Cardiac muscle cell (in vitro differentiated cells and primary cell): ENCODE measurements around the gene PTTG1IP. TPM values are rescaled to one million over a fixed set of nuclear protein-coding genes. Genes with fewer than 3 reads are reported as not detected.

ENCODE experiments used
- DNase-seq, 2 donors: peaks; one replicate each; pipeline versions ENCODE4 v3.0.0 to v3.0.0-alpha.2; 2010 to 2017; ENCODE audit warnings: low read depth in 1 of 2, low spot score in 1 of 2
- H3K27ac ChIP-seq: fragments of 200-600 bp; sonication (generic); 2 replicates; pipeline ENCODE4 v1.5.1; 2016
- H3K27me3 ChIP-seq: fragments of 200-600 bp; sonication (generic); 2 replicates; pipeline ENCODE4 v1.6.0; 2016; ENCODE audit warnings: control low read depth
- H3K36me3 ChIP-seq: fragments of 200-600 bp; sonication (generic); 2 replicates; pipeline ENCODE4 v1.5.1; 2016; ENCODE audit warnings: control low read depth
- H3K4me1 ChIP-seq: fragments of 200-600 bp; sonication (generic); 2 replicates; pipeline ENCODE4 v1.8.1; 2017; ENCODE audit warnings: low read depth, mild to moderate bottlenecking, mixed run types
- H3K4me3 ChIP-seq: fragments of 200-600 bp; sonication (generic); 2 replicates; pipeline ENCODE4 v1.5.1; 2016; ENCODE audit warnings: mild to moderate bottlenecking
- H3K9me3 ChIP-seq: fragments of 200-600 bp; sonication (generic); 2 replicates; pipeline ENCODE4 v1.5.1; 2017; ENCODE audit warnings: low read depth, mild to moderate bottlenecking, control low read depth
- polyA plus RNA-seq: library from polyadenylated mRNA; unstranded; fragments of >200 nt; fragmentation: Nextera tagmentation; extraction: Ambion mirVana; gene quantifications from 2 replicates; pipeline ENCODE4 v1.2.1, GENCODE V29; 2016
- total RNA-seq: library from RNA; depleted of rRNA; stranded (reverse); fragments of >200 nt; gene quantifications from 2 replicates; pipeline ENCODE4 v1.2.3, GENCODE V29; 2016
- TF ChIP-seq, protein P1 (sequence below): IDR thresholded peaks from 2 replicates; pipeline ENCODE4 v1.5.1; 2012; ENCODE audit warnings: low read depth, mild to moderate bottlenecking, low read length

PTTG1IP gene
- total and polyA plus RNA-seq, 2 experiments from 2014 or later: 204 to 253 TPM

- Histone ChIP-seq H3K4me3 (no peak overlapping the region), H3K27me3 (no peaks in the 10 kb centered on the region), H3K27ac (no peak overlapping the region), H3K36me3 (peaks cover 46% of the 10 kb centered on the region), H3K9me3 (no peaks in the 10 kb centered on the region), H3K4me1 (no peaks in the 10 kb centered on the region)
- no peak for DNase-seq
- TF ChIP-seq, protein P1, sequence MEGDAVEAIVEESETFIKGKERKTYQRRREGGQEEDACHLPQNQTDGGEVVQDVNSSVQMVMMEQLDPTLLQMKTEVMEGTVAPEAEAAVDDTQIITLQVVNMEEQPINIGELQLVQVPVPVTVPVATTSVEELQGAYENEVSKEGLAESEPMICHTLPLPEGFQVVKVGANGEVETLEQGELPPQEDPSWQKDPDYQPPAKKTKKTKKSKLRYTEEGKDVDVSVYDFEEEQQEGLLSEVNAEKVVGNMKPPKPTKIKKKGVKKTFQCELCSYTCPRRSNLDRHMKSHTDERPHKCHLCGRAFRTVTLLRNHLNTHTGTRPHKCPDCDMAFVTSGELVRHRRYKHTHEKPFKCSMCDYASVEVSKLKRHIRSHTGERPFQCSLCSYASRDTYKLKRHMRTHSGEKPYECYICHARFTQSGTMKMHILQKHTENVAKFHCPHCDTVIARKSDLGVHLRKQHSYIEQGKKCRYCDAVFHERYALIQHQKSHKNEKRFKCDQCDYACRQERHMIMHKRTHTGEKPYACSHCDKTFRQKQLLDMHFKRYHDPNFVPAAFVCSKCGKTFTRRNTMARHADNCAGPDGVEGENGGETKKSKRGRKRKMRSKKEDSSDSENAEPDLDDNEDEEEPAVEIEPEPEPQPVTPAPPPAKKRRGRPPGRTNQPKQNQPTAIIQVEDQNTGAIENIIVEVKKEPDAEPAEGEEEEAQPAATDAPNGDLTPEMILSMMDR: no peak
These were observed 14.7 kb downstream of the PTTG1IP start for GRCh38 chr21:44858791-44859190.

DNA sequence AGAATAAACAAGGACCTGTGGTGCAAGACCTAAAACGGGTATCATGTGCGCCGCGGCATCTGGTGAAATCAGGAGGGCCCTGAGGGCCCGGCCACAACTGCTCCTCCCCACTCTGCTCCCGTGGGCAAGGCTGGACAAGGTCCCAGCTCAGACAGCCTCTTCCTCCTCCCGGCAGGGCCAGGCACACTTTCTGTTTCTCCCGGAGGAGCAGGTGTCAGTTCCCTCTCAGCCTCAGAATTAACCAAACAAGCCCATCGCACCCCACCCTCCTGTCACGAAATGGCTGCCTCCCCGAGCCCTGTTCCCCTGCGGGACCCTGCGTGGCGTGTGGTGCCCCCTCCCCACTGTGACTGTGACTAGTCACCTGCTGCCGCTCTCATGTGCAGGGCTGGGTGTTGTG is 15.2 kb downstream of the PTTG1IP start:
- H3K4me1 ChIP-seq: no peaks in the 10 kb centered on the region
- DNase-seq: no peak
- no peak overlapping the region for H3K4me3 ChIP-seq
- no peak overlapping the region for H3K27ac ChIP-seq
- TF ChIP-seq, protein P1: no peak
- H3K27me3 ChIP-seq: no peaks in the 10 kb centered on the region
- peaks cover 46% of the 10 kb centered on the region for H3K36me3 ChIP-seq
- H3K9me3 ChIP-seq: no peaks in the 10 kb centered on the region

DNA sequence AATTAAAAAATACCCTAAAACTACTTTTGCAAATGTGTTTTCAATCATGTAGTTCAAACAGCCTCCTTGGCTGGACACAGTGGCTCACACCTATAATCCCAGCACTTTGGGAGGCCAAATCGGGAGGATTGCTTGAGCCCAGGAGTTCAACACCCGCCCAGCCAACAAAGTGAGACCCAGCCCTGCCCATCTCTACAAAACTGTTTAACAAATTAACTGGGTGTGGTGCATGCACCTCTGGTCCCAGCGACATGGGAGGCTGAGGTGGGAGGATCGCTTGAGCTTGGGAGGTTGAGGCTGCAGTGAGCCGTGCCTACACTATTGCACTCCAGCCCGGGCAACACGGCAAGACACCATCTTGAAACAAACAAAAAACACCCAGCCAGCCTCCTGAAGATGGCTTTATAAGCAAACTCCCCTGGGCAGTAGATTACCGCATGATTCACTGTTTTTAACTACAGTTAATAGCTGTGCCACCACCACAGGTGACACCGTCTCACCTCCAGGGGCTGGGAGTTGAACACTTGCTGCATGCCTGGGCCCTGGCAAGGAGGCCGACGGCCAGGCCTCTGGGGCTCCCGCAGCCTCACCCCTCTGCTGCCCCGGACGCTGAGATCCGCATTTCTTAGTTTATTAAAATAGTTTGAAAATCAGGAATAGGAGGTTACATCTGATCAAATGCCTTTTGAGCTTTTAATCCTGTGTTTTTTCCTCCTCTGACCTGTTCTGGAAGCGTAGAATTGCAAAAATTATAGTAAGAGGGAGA is 16.2 kb downstream of the PTTG1IP start:
- H3K9me3 ChIP-seq: no peaks in the 10 kb centered on the region
- peaks cover 44% of the 10 kb centered on the region for H3K36me3 ChIP-seq
- no peak overlapping the region for H3K27ac ChIP-seq
- TF ChIP-seq, protein P1: no peak
- no peaks in the 10 kb centered on the region for H3K27me3 ChIP-seq
- no peaks in the 10 kb centered on the region for H3K4me1 ChIP-seq
- no peak overlapping the region for H3K4me3 ChIP-seq
- no peak for DNase-seq

GRCh38 chr21:44856131-44856530 is 17.4 kb downstream of the PTTG1IP start:
- peaks cover 49% of the 10 kb centered on the region for H3K36me3 ChIP-seq
- no peaks in the 10 kb centered on the region for H3K27me3 ChIP-seq
- no peak overlapping the region for H3K4me3 ChIP-seq
- no peak overlapping the region for H3K27ac ChIP-seq
- no peaks in the 10 kb centered on the region for H3K4me1 ChIP-seq
- TF ChIP-seq, protein P1: no peak
- no peaks in the 10 kb centered on the region for H3K9me3 ChIP-seq
- no peak for DNase-seq

DNA sequence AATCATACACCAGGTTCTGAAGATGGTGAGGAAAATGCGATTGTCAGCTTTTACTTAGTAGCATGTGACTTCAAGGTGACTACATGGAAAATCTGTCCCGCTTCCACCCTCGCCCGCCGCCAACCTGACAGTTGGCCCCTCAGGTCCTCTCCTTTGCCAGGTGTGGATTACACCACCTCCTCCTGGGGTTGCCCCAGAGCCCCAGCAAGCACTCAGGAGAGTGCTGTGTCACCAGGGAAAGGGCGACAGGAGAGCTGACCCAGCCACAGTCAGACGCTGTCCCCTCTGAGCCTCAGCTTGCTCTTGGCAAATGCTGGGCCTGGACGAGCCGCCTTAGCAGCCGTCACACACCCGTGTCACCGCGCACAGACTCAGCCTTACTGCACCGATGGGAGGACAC is 17.9 kb downstream of the PTTG1IP start:
- Histone ChIP-seq H3K4me1 (no peaks in the 10 kb centered on the region), H3K27me3 (no peaks in the 10 kb centered on the region), H3K4me3 (no peak overlapping the region), H3K36me3 (peaks cover 51% of the 10 kb centered on the region), H3K9me3 (no peaks in the 10 kb centered on the region), H3K27ac (no peak overlapping the region)
- TF ChIP-seq, protein P1: no peak
- no peak for DNase-seq
